HEK293T (cell line): Measurements from ENCODE around the gene PEDS1.

Experiments used
- CTCF ChIA-PET: fragments of 350-600 bp; formaldehyde crosslinking; extraction: SDS; loops from one replicate; lab custom pipeline; 2021; ENCODE audit warnings: antibody characterized with exemption, inconsistent platforms; lab: Yijun Ruan, JAX
- POLR2A ChIA-PET: fragments of 350-600 bp; formaldehyde crosslinking; extraction: SDS; loops from one replicate; lab custom pipeline; 2020; ENCODE audit warnings: antibody characterized with exemption, inconsistent platforms; lab: Yijun Ruan, JAX
- DNase-seq: peaks from one replicate; pipeline ENCODE4 v3.0.0; 2012; ENCODE audit warnings: mixed read lengths; ENCODE audit errors: extremely low spot score
- ARNT ChIP-seq: fragments of 450-650 bp; IDR thresholded peaks from 2 replicates; pipeline ENCODE4 v1.6.1; 2017; ENCODE audit warnings: mild to moderate bottlenecking
- BHLHE40 ChIP-seq: fragments of 450-650 bp; IDR thresholded peaks from 2 replicates; pipeline ENCODE4 v1.6.1; 2016; ENCODE audit warnings: mild to moderate bottlenecking, moderate library complexity, borderline replicate concordance
- CTBP1 ChIP-seq: fragments of 450-650 bp; IDR thresholded peaks from 2 replicates; pipeline ENCODE4 v1.6.1; 2016; ENCODE audit warnings: borderline replicate concordance
- ELF4 ChIP-seq: fragments of 450-650 bp; IDR thresholded peaks from 2 replicates; pipeline ENCODE4 v1.6.1; 2017; ENCODE audit warnings: antibody characterized with exemption
- FOXA1 ChIP-seq: fragments of 450-650 bp; IDR thresholded peaks from 2 replicates; pipeline ENCODE4 v1.6.1; 2016; ENCODE audit warnings: mild to moderate bottlenecking
- FOXK2 ChIP-seq: fragments of 450-650 bp; IDR thresholded peaks from 2 replicates; pipeline ENCODE4 v1.6.1; 2016; ENCODE audit warnings: mild to moderate bottlenecking
- FOXM1 ChIP-seq: fragments of 450-650 bp; IDR thresholded peaks from 2 replicates; pipeline ENCODE4 v1.6.1; 2017; ENCODE audit warnings: mild to moderate bottlenecking, borderline replicate concordance
- HDGF ChIP-seq: fragments of 450-650 bp; IDR thresholded peaks from 2 replicates; pipeline ENCODE4 v1.6.1; 2017; ENCODE audit warnings: antibody characterized with exemption, borderline replicate concordance
- L3MBTL2 ChIP-seq: fragments of 450-650 bp; conservative IDR thresholded peaks from 2 replicates; pipeline ENCODE4 v1.6.1; 2016; ENCODE audit warnings: mild to moderate bottlenecking
- LEF1 ChIP-seq: fragments of 450-650 bp; IDR thresholded peaks from 2 replicates; pipeline ENCODE4 v1.6.1; 2017; ENCODE audit warnings: mild to moderate bottlenecking, borderline replicate concordance
- NFRKB ChIP-seq: fragments of 450-650 bp; IDR thresholded peaks from 2 replicates; pipeline ENCODE4 v1.6.1; 2016; ENCODE audit warnings: mild to moderate bottlenecking, moderate library complexity
- PKNOX1 ChIP-seq: fragments of 450-650 bp; IDR thresholded peaks from 2 replicates; pipeline ENCODE4 v1.6.1; 2016
- SP1 ChIP-seq: fragments of 450-650 bp; IDR thresholded peaks from 2 replicates; pipeline ENCODE4 v1.6.1; 2017
- SUZ12 ChIP-seq: fragments of 450-650 bp; IDR thresholded peaks from 2 replicates; pipeline ENCODE4 v1.6.1; 2016; ENCODE audit warnings: mild to moderate bottlenecking
- TARDBP ChIP-seq: fragments of 450-650 bp; IDR thresholded peaks from 2 replicates; pipeline ENCODE4 v1.6.1; 2016
- ZNF384 ChIP-seq: fragments of 450-650 bp; IDR thresholded peaks from 2 replicates; pipeline ENCODE4 v1.6.1; 2016

Gene PEDS1

GRCh38 chr20:50124496-50124895 lies 29.0 kb downstream of the PEDS1 start:
- ChIA-PET POLR2A (interaction anchor here (1.5 kb wide), 1 partner anchor 9 kb away, joined by 6 read pairs; no protein-coding TSS in a partner anchor), CTCF (no interaction called here)
- TF ChIP-seq SUZ12: no peak
- TF ChIP-seq FOXK2: no peak
- no peak for TF ChIP-seq SP1
- no peak for TF ChIP-seq LEF1
- TF ChIP-seq CTBP1: no peak
- TF ChIP-seq ELF4: no peak
- no peak for TF ChIP-seq BHLHE40
- TF ChIP-seq L3MBTL2: no peak
- no peak for TF ChIP-seq HDGF
- TF ChIP-seq FOXA1: no peak
- no peak for TF ChIP-seq ARNT
- TF ChIP-seq ZNF384: no peak
- DNase-seq: no peak

DNA sequence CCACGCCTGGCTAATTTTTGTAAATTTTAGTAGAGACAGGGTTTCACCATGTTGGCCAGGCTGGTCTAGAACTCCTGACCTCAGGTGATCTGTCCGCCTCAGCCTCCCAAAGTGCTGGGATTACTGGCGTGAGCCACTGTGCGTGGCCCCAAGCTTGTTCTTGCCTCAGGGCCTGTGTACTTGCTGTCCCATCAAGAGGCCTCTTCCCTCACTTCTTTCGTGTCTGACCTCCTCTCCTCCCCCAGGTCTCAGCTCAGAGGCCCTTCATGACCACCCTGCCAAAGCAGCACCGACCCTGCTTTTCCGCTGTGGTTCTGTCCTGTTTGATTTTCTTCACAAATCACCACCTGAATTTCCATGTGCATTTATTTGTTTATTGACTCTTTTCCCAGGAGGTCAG lies 30.1 kb downstream of the PEDS1 start:
- CTCF ChIA-PET: no interaction called here

DNA sequence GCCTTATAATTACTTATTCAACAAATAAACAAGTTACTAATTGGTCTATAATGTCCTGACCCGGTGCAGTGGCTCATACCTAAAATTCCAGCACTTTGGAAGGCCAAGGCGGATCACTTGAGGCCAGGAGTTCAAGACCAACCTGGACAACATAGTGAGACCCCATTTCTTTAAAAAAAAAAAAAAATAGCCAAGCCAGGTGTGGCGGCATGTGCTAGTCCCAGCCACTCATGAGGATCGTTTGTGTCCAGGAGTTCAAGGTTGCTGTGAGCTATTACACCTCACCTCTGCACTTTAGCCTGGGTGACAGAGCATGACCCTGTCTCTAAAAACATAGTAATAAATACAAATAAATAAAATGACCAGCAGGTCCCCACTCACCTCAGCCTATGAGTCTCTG lies 30.8 kb downstream of the PEDS1 start:
- POLR2A ChIA-PET: interaction anchor here (1.0 kb wide), 1 partner anchor 31 kb away, joined by 4 read pairs; the partner anchor contains the start of gene PEDS1
- no peak for DNase-seq
- CTCF ChIA-PET: interaction anchor here (0.6 kb wide), 1 partner anchor 49 kb away, joined by 3 read pairs; no protein-coding TSS in a partner anchor
- TF ChIP-seq SP1 (no peak), PKNOX1 (no peak), FOXA1 (no peak), ARNT (no peak), HDGF (no peak), FOXK2 (no peak), BHLHE40 (no peak), FOXM1 (no peak), CTBP1 (no peak), SUZ12 (no peak), ZNF384 (no peak), LEF1 (no peak), TARDBP (no peak), ELF4 (no peak), NFRKB (no peak), L3MBTL2 (no peak)

More for the DNA sequence above, 30.1 kb downstream of the PEDS1 start:
- POLR2A ChIA-PET: interaction anchor here (1.0 to 1.5 kb wide), 2 partner anchors 8 to 30 kb away, joined by 4 to 6 read pairs; partner anchors contain the start of gene PEDS1
- TF ChIP-seq FOXK2 (no peak), TARDBP (no peak), BHLHE40 (no peak)
- DNase-seq: no peak

DNA sequence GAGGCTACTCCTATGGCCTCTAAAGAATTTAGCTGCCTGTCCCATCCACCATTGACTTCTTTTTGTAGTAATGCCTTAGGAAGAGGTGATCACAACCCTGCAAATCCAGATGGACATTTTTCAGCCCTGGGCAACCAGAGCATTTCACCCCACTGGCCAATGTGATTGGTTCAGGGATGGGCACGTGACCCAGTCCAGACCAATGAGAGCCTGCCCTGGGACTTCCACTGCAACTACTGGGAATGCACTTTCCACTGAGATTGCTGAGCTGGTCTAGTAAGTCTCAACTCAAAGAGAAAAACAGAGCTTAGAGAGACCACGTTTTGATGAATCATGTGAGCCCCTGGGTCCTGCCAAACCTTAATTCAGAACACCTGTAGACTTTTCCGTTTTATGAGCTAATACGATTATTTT lies 31.7 kb downstream of the PEDS1 start:
- POLR2A ChIA-PET: interaction anchor here (0.8 kb wide), 1 partner anchor 32 kb away, joined by 3 read pairs; no protein-coding TSS in a partner anchor
- TF ChIP-seq HDGF: no peak
- peak; percentile 42 for DNase-seq
- CTCF ChIA-PET: interaction anchor here (0.6 to 1.4 kb wide), 3 partner anchors 44 to 63 kb away, joined by 5 to 6 read pairs (median 6); no protein-coding TSS in a partner anchor

GRCh38 chr20:50120935-50121693 lies 32.4 kb downstream of the PEDS1 start:
- POLR2A ChIA-PET: interaction anchor here (1.0 to 2.2 kb wide), 2 partner anchors 33 to 53 kb away, joined by 3 to 10 read pairs; partner anchors contain the start of gene PEDS1
- DNase-seq: peak; percentile 42
- CTCF ChIA-PET: interaction anchor here (0.6 to 1.4 kb wide), 9 partner anchors 13 to 274 kb away, joined by 3 to 5 read pairs (median 3); no protein-coding TSS in a partner anchor
- TF ChIP-seq NFRKB: no peak
- TF ChIP-seq ELF4: no peak
- TF ChIP-seq ARNT: no peak
- TF ChIP-seq L3MBTL2: no peak
- TF ChIP-seq PKNOX1: no peak

DNA sequence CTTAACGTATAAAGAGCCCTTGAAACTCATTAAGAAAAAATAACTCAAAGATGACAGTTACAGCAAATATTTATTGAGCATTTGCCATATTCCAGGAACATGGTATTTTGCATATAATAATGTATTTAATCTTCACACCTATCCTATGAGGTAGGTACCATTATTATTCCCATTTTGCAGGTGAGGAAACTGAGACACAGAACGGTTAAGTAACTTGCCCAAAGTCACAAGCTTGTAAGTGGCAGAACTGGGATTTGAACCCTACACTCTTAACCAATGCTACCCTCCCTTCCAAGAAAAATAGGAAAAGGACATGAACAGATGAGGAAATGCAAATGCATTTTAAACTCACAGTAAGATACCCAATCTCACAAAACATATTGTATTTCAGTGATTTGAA lies 35.3 kb downstream of the PEDS1 start:
- POLR2A ChIA-PET: no interaction called here
- DNase-seq: no peak
- CTCF ChIA-PET: no interaction called here
- TF ChIP-seq ZNF384 (no peak), SP1 (no peak), ARNT (no peak), PKNOX1 (no peak), CTBP1 (no peak), NFRKB (no peak), LEF1 (no peak), HDGF (no peak), L3MBTL2 (no peak), FOXM1 (no peak), BHLHE40 (no peak), TARDBP (no peak)
